T-cell (primary cell): ENCODE measurements around the gene AP4E1. TPM values are rescaled to one million over a fixed set of nuclear protein-coding genes. Genes with fewer than 3 reads are reported as not detected.

Experiments used
- ATAC-seq, 4 experiments: fragments of 200-7000 bp in 3 of 4; fragments of 150-1000 bp in 1 of 4; cut with Tn5 transposase; replicated peaks in 1 of 4; 1 replicate in 3 of 4; 2 replicates in 1 of 4; pipeline ENCODE4 v1.10.0; 2021; ENCODE audit warnings: moderate library complexity in 3 of 4, mild to moderate bottlenecking in 2 of 4, moderate number of reproducible peaks in 1 of 4
- CTCF ChIA-PET, 2 donors: fragments of 300-600 bp; sonication (Branson Sonifier 250); formaldehyde crosslinking; loops; one replicate each; lab custom pipeline; 2022; ENCODE audit warnings: antibody characterized with exemption in 2 of 2; lab: Charles Lee
- POLR2A ChIA-PET, 2 donors: fragments of 300-600 bp; sonication (Branson Sonifier 250); formaldehyde crosslinking; loops; one replicate each; lab custom pipeline; 2022; ENCODE audit warnings: antibody characterized with exemption in 2 of 2; lab: Charles Lee
- DNase-seq, 35 experiments: peaks; one replicate each; pipeline versions ENCODE4 v3.0.0 to v3.0.0-alpha.2; 2013 to 2023
- H3K27ac ChIP-seq: one replicate; pipeline ENCODE4 v1.5.1; 2013; ENCODE audit warnings: low read length
- H3K27me3 ChIP-seq, 2 experiments: replicated peaks in 1 of 2; 1 replicate in 1 of 2; 2 replicates in 1 of 2; pipeline versions ENCODE4 v1.6.1 to v1.7.0; 2013; ENCODE audit warnings: low read length in 1 of 2, mixed read lengths in 1 of 2; ENCODE audit not compliant: control insufficient read depth in 2 of 2, insufficient read depth in 2 of 2; ENCODE audit errors: extremely low read depth in 1 of 2
- H3K36me3 ChIP-seq, 2 donors: 1 replicate in 1 of 2; 2 replicates in 1 of 2; pipeline versions ENCODE4 v1.6.1 to v1.7.0; 2013; ENCODE audit warnings: low read length in 1 of 2; ENCODE audit not compliant: control insufficient read depth in 2 of 2, insufficient read depth in 1 of 2; ENCODE audit errors: extremely low read depth in 1 of 2
- H3K4me1 ChIP-seq, 2 experiments: 1 replicate in 1 of 2; 2 replicates in 1 of 2; pipeline versions ENCODE4 v1.6.1 to v1.7.0; 2013; ENCODE audit warnings: low read length in 2 of 2, mixed read lengths in 1 of 2; ENCODE audit not compliant: insufficient read depth in 2 of 2, control insufficient read depth in 1 of 2; ENCODE audit errors: extremely low read depth in 1 of 2
- H3K4me3 ChIP-seq, 2 donors: 1 replicate in 1 of 2; 2 replicates in 1 of 2; pipeline versions ENCODE4 v1.5.1 to v1.7.0; 2013; ENCODE audit warnings: mild to moderate bottlenecking in 2 of 2, low read length in 1 of 2, moderate library complexity in 1 of 2; ENCODE audit not compliant: control insufficient read depth in 1 of 2; ENCODE audit errors: extremely low read depth in 1 of 2
- H3K9me3 ChIP-seq: 2 replicates; pipeline ENCODE4 v1.7.0; 2013
- H3K27ac Mint-ChIP-seq, 2 donors: one replicate each; pipeline ENCODE4 v1.8.0; 2020 to 2021; ENCODE audit warnings: mild to moderate bottlenecking in 2 of 2, mixed read lengths in 2 of 2
- H3K27me3 Mint-ChIP-seq, 2 donors: one replicate each; pipeline ENCODE4 v1.8.0; 2021 to 2022; ENCODE audit warnings: mixed read lengths in 2 of 2
- H3K36me3 Mint-ChIP-seq: one replicate; pipeline ENCODE4 v1.8.0; 2021; ENCODE audit warnings: mixed read lengths
- H3K4me1 Mint-ChIP-seq, 3 donors: one replicate each; pipeline ENCODE4 v1.8.0; 2020 to 2022; ENCODE audit warnings: mixed read lengths in 3 of 3, mild to moderate bottlenecking in 1 of 3
- H3K4me3 Mint-ChIP-seq, 3 donors: one replicate each; pipeline ENCODE4 v1.8.0; 2020 to 2022; ENCODE audit warnings: mild to moderate bottlenecking in 3 of 3, mixed read lengths in 3 of 3, moderate library complexity in 3 of 3
- H3K9me3 Mint-ChIP-seq, 3 donors: one replicate each; pipeline ENCODE4 v1.8.0; 2020 to 2022; ENCODE audit warnings: mixed read lengths in 3 of 3
- WGBS: methylation state at CpG from one replicate; pipeline ENCODE4 v1.1.5; 2013; ENCODE audit warnings: missing lambda C conversion rate; ENCODE audit not compliant: insufficient coverage; 5-methylcytosine and 5-hydroxymethylcytosine counted together
- total RNA-seq, 35 experiments: library from RNA in 6 of 35; stranded (reverse) in 6 of 35; fragments of 120-200 nt in 1 of 35; gene quantifications; one replicate each; pipeline versions ENCODE4 v1.2.1 to v1.2.4 and lab custom pipeline; 2013 to 2026

Gene AP4E1
- total RNA-seq, 5 donors from 2014 or later (not counting 1 experiment from before 2014, with no cell fraction given), result 9.4 to 14.0 (median 10.8) TPM

DNA sequence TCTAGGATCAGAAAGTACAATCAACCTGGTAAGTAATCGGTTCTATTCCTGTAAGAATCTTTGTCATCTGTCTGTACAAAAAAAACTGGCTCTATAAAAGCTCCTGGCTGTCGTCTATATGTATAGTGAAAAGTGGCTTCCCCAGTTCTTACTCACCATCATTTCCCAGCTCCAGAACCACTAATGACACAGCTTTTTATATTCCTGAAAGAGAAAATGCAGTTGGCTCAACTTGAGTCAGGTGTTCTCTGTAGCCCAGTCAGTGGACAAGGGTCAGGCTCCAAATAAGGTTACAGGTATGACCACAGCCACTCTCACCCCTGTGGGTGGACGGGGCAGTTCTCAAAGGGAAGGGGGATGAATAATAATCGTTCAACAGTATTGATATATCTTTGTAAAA is 85.1 kb downstream of the AP4E1 start:
- Histone ChIP-seq H3K4me1 (no peaks in the 10 kb centered on the region), H3K27ac (no peak overlapping the region), H3K4me3 (no peak overlapping the region), H3K9me3 (no peaks in the 10 kb centered on the region), H3K36me3 (peaks cover 3 to 26% of the 10 kb centered on the region in 2 donors), H3K27me3 (no peaks in the 10 kb centered on the region)
- Mint-ChIP-seq H3K27me3 (no peaks in the 10 kb centered on the region), H3K4me1 (no peaks in the 10 kb centered on the region), H3K27ac (peak overlapping the region in 1 of 2 donors; percentile 41), H3K4me3 (no peak overlapping the region), H3K36me3 (peaks cover 52% of the 10 kb centered on the region), H3K9me3 (no peaks in the 10 kb centered on the region)
- WGBS, result no CpG with 5 or more reads among the region's 4 CpGs
- POLR2A ChIA-PET, result no interaction called here
- ATAC-seq (no peak), DNase-seq (no peak)
- CTCF ChIA-PET, result no interaction called here

DNA sequence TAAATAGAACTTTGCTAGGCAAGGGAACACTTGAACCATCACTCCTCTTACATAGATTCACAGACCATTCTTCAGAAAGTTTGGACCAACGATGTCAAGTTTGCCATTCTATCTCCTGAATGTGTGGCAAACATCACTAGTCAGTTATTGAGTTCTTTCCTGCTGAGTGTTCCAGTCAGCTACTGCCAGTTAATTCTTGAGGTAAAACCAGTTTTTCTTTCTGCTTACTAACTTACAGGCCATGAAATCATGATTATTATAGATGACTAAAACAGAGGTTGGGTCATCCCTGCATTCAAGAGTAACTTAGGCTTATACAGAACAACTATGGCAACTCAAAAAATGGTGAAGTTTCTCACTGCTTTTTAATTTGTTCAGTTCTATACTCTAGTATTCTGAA is 88.2 kb downstream of the AP4E1 start:
- Mint-ChIP-seq H3K4me1 (no peaks in the 10 kb centered on the region), H3K27ac (no peak overlapping the region), H3K36me3 (peaks cover 60% of the 10 kb centered on the region), H3K9me3 (no peaks in the 10 kb centered on the region), H3K4me3 (no peak overlapping the region), H3K27me3 (no peaks in the 10 kb centered on the region)
- Histone ChIP-seq H3K27me3 (no peaks in the 10 kb centered on the region), H3K27ac (no peak overlapping the region), H3K36me3 (peaks cover 0 to 30% of the 10 kb centered on the region in 2 donors), H3K4me1 (no peaks in the 10 kb centered on the region), H3K9me3 (no peaks in the 10 kb centered on the region), H3K4me3 (no peak overlapping the region)
- WGBS, result no CpG with 5 or more reads among the region's 1 CpG
- ChIA-PET POLR2A (no interaction called here), CTCF (no interaction called here)
- no peak for ATAC-seq
- DNase-seq, result no peak

DNA sequence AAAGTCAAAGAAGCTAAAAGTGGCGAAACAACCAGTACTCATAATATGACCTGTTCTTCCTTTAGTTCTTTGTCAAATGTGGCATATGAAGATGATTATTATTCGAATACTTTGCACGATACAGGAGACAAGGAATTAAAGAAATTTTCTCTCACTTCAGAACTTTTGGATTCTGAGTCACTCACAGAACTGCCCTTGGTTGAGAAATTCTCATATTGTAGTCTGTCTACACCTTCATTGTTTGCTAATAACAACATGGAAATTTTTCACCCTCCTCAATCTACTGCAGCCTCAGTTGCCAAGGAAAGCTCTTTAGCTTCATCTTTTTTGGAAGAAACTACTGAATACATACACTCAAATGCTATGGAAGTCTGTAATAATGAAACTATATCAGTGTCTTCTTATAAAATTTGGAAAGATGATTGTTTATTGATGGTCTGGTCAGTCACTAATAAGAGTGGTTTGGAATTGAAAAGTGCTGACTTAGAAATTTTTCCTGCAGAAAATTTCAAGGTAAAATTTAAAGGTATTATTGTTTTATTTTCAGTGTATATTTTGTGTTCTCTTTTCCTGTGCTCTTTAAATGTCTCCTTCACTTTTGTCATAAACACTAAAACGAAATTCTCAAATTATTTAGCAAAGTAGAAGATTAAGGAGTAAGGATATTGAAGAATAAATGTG is 89.0 kb downstream of the AP4E1 start:
- no peaks in the 10 kb centered on the region for H3K4me1 Mint-ChIP-seq
- no peak overlapping the region for H3K4me3 ChIP-seq
- ChIA-PET CTCF (no interaction called here), POLR2A (no interaction called here)
- no peak overlapping the region for H3K4me3 Mint-ChIP-seq
- ATAC-seq (no peak), DNase-seq (no peak)
- no peaks in the 10 kb centered on the region for H3K4me1 ChIP-seq
- no peaks in the 10 kb centered on the region for H3K9me3 ChIP-seq
- no peak overlapping the region for H3K27ac ChIP-seq
- no peak overlapping the region for H3K27ac Mint-ChIP-seq
- H3K36me3 ChIP-seq, result peaks cover 0 to 32% of the 10 kb centered on the region in 2 donors
- no CpG with 5 or more reads among the region's 4 CpGs for WGBS
- H3K36me3 Mint-ChIP-seq, result peaks cover 67% of the 10 kb centered on the region
- no peaks in the 10 kb centered on the region for H3K27me3 Mint-ChIP-seq
- H3K9me3 Mint-ChIP-seq, result no peaks in the 10 kb centered on the region
- no peaks in the 10 kb centered on the region for H3K27me3 ChIP-seq

DNA sequence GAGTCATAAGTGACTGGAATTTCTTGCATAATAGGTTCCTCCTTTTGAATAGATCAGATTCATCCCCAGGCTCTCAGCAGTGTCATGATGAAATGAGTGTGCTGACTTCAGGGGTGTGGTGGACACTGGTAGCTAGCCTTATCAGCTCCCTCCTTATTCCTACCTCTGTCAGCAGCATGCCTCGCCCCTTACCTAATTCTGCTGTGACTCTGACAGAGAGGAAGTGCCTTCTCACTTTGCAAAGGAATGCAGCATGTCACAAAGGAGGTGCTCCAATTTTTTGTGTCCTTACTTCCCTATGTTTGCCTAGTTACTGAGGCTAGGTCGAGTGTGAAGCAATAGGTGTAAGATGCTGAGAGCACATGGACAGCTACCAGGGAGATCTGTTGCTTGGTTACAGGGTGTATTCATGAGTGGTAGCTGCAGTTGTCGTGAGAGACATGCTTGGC is 95.6 kb downstream of the AP4E1 start:
- Mint-ChIP-seq H3K27me3 (no peaks in the 10 kb centered on the region), H3K4me1 (no peaks in the 10 kb centered on the region), H3K9me3 (peaks cover 4 to 16% (median 5%) of the 10 kb centered on the region in 3 donors), H3K27ac (no peak overlapping the region), H3K4me3 (no peak overlapping the region), H3K36me3 (peaks cover 61% of the 10 kb centered on the region)
- 100% methylated on average over 1 of the region's 3 CpGs for WGBS
- no peaks in the 10 kb centered on the region for H3K27me3 ChIP-seq
- no peak for DNase-seq
- CTCF ChIA-PET, result no interaction called here
- ATAC-seq, result no peak
- H3K9me3 ChIP-seq, result no peaks in the 10 kb centered on the region
- H3K4me1 ChIP-seq, result no peaks in the 10 kb centered on the region
- peaks cover 0 to 5% of the 10 kb centered on the region in 2 donors for H3K36me3 ChIP-seq
- POLR2A ChIA-PET, result no interaction called here
- H3K27ac ChIP-seq, result no peak overlapping the region
- H3K4me3 ChIP-seq, result no peak overlapping the region

DNA sequence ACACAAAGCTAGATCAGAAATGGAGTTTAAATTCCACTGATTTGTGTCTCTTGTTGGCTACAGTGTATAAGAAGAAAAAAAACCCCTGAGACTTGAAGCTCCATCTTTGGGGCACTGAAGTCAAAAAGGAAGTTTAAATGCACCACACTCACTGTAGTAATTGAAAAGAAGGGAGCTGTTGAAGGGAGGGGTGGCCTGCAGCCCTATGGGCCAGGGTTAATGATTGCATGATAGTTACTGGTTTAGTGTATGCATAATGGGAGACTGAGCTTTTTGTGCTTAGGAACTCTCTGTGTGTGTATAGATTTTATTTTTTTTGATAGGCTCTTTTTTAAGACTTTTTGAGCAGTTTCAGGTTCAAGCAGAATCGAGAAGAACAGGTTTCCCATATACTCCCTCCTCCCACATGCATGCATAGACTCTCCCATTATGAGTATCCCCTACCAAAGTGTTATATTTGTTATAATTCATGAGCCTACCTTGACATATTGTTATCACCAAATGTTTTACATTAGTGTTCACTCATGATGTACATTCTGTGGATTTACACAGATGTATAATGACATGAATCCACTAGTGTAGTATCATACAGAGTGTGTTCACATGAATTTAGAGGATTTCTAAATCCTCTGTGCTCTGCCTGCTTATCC is 98.0 kb downstream of the AP4E1 start:
- ATAC-seq, result no peak

DNA sequence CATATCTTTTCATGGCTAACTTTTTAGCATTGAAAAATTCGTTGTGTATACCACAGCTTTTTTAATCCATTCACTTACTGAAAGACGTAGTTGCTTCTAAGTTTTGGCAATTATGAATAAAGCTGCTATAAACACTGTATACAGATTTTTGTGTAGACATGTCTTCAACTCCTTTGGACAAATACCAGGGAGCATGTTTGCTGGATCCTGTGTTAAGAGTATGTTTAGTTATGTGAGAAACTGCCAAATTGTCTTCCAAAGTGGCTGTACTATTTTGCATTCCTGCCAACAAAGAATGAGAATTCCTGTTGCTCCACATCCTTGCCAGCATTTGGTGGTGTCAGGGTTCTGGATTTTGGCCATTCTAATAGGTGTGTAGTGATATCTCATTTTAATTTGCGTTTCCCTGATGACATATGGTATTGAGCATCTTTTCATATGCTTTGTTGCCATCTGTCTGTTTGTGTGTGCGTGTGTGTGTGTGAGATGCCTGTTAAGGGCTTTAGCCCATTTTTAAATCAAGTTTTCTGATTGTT is 98.7 kb downstream of the AP4E1 start:
- Histone ChIP-seq H3K4me1 (no peaks in the 10 kb centered on the region), H3K27me3 (no peaks in the 10 kb centered on the region), H3K4me3 (no peak overlapping the region), H3K36me3 (peaks cover 0 to 4% of the 10 kb centered on the region in 2 donors), H3K9me3 (no peaks in the 10 kb centered on the region), H3K27ac (no peak overlapping the region)
- CTCF ChIA-PET, result interaction anchor here in 1 of 2 donors (0.7 kb wide), 1 partner anchor 56 kb away, joined by 6 read pairs; no protein-coding TSS in a partner anchor
- Mint-ChIP-seq H3K27me3 (no peaks in the 10 kb centered on the region), H3K27ac (no peak overlapping the region), H3K9me3 (peaks cover 4 to 16% (median 5%) of the 10 kb centered on the region in 3 donors), H3K4me1 (no peaks in the 10 kb centered on the region), H3K4me3 (no peak overlapping the region), H3K36me3 (peaks cover 59% of the 10 kb centered on the region)
- no peak for DNase-seq
- POLR2A ChIA-PET, result no interaction called here
- no CpG with 5 or more reads among the region's 4 CpGs for WGBS
- ATAC-seq, result no peak

More for the DNA sequence above, 98.0 kb downstream of the AP4E1 start:
- H3K36me3 ChIP-seq, result peaks cover 0 to 5% of the 10 kb centered on the region in 2 donors
- H3K9me3 Mint-ChIP-seq, result peaks cover 4 to 16% (median 5%) of the 10 kb centered on the region in 3 donors
- no peak overlapping the region for H3K27ac Mint-ChIP-seq
- no CpG with 5 or more reads among the region's 1 CpG for WGBS
- H3K4me3 ChIP-seq, result no peak overlapping the region
- no peaks in the 10 kb centered on the region for H3K27me3 ChIP-seq
- no peaks in the 10 kb centered on the region for H3K27me3 Mint-ChIP-seq
- no peaks in the 10 kb centered on the region for H3K4me1 Mint-ChIP-seq
- H3K36me3 Mint-ChIP-seq, result peaks cover 61% of the 10 kb centered on the region
- no peak for DNase-seq
- ChIA-PET CTCF (no interaction called here), POLR2A (no interaction called here)
- no peaks in the 10 kb centered on the region for H3K4me1 ChIP-seq
- no peak overlapping the region for H3K4me3 Mint-ChIP-seq
- no peak overlapping the region for H3K27ac ChIP-seq
- H3K9me3 ChIP-seq, result no peaks in the 10 kb centered on the region
